ENCODE results near the gene CDH4.

DNA sequence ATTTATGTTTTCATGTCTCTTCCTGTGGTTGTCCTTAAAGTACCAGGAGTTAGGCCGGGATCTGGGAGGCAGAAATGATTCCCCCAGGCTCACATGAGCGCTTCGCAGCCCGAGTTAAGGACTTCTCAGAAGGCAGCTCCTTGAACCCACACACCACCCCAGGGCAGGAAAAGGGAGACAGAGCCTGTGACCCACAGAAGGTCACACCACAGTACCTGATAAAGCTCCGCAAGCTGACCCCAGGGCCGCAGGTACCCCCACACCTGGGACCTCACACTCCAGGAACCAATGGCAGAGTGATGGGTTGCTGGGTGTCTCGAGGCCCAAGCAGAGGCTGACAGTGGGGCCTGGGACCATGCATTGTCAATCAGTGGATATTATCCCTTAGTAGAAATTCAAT lies 207.6 kb downstream of the CDH4 start:
- TF ChIP-seq EP300 (IDR thresholded peaks at IDR 0.05; ENCODE audit: low read depth) = no peak
- TF ChIP-seq, protein P1, sequence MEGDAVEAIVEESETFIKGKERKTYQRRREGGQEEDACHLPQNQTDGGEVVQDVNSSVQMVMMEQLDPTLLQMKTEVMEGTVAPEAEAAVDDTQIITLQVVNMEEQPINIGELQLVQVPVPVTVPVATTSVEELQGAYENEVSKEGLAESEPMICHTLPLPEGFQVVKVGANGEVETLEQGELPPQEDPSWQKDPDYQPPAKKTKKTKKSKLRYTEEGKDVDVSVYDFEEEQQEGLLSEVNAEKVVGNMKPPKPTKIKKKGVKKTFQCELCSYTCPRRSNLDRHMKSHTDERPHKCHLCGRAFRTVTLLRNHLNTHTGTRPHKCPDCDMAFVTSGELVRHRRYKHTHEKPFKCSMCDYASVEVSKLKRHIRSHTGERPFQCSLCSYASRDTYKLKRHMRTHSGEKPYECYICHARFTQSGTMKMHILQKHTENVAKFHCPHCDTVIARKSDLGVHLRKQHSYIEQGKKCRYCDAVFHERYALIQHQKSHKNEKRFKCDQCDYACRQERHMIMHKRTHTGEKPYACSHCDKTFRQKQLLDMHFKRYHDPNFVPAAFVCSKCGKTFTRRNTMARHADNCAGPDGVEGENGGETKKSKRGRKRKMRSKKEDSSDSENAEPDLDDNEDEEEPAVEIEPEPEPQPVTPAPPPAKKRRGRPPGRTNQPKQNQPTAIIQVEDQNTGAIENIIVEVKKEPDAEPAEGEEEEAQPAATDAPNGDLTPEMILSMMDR (IDR thresholded peaks at IDR 0.05) = no peak
